Naive B cell (primary cell): Measurements from ENCODE around the gene LIX1L. TPM values are rescaled to one million over a fixed set of nuclear protein-coding genes. Genes with fewer than 3 reads are reported as not detected.

Experiments used
- ATAC-seq, 2 donors: fragments of 150-1000 bp; cut with Tn5 transposase; 2 replicates each; pipeline ENCODE4 v1.10.0; 2021; ENCODE audit warnings: low read depth in 2 of 2, mild to moderate bottlenecking in 2 of 2, moderate library complexity in 2 of 2
- DNase-seq: peaks from one replicate; pipeline ENCODE4 v3.0.0; 2022
- H3K27ac Mint-ChIP-seq, 6 donors: one replicate each; pipeline ENCODE4 v1.8.0; 2020 to 2022; ENCODE audit warnings: mild to moderate bottlenecking in 6 of 6, mixed read lengths in 6 of 6, moderate library complexity in 5 of 6, inconsistent platforms in 2 of 6
- H3K27me3 Mint-ChIP-seq, 3 donors: one replicate each; pipeline ENCODE4 v1.8.0; 2021 to 2022; ENCODE audit warnings: mixed read lengths in 3 of 3, mild to moderate bottlenecking in 1 of 3
- H3K36me3 Mint-ChIP-seq, 2 donors: one replicate each; pipeline ENCODE4 v1.8.0; 2020 to 2022; ENCODE audit warnings: mixed read lengths in 2 of 2, inconsistent platforms in 1 of 2, mild to moderate bottlenecking in 1 of 2
- H3K4me1 Mint-ChIP-seq, 3 donors: one replicate each; pipeline ENCODE4 v1.8.0; 2020 to 2022; ENCODE audit warnings: mixed read lengths in 3 of 3, inconsistent platforms in 1 of 3, mild to moderate bottlenecking in 1 of 3, moderate library complexity in 1 of 3
- H3K4me3 Mint-ChIP-seq, 8 donors: one replicate each; pipeline ENCODE4 v1.8.0; 2020 to 2022; ENCODE audit warnings: mild to moderate bottlenecking in 8 of 8, mixed read lengths in 8 of 8, moderate library complexity in 8 of 8, inconsistent platforms in 2 of 8
- H3K9me3 Mint-ChIP-seq, 7 donors: one replicate each; pipeline ENCODE4 v1.8.0; 2020 to 2022; ENCODE audit warnings: mixed read lengths in 7 of 7, mild to moderate bottlenecking in 5 of 7, inconsistent platforms in 2 of 7, moderate library complexity in 1 of 7
- polyA plus RNA-seq, 6 donors: library from polyadenylated mRNA; unstranded; fragments of 300-500 nt; fragmentation: Illumina TruSeq; gene quantifications; one replicate each; pipeline ENCODE4 v1.2.3, GENCODE V29; 2021; ENCODE audit warnings: low read depth in 6 of 6

The LIX1L gene
- polyA plus RNA-seq, 6 donors from 2014 or later: 10.6 to 14.2 (median 12.7) TPM

DNA sequence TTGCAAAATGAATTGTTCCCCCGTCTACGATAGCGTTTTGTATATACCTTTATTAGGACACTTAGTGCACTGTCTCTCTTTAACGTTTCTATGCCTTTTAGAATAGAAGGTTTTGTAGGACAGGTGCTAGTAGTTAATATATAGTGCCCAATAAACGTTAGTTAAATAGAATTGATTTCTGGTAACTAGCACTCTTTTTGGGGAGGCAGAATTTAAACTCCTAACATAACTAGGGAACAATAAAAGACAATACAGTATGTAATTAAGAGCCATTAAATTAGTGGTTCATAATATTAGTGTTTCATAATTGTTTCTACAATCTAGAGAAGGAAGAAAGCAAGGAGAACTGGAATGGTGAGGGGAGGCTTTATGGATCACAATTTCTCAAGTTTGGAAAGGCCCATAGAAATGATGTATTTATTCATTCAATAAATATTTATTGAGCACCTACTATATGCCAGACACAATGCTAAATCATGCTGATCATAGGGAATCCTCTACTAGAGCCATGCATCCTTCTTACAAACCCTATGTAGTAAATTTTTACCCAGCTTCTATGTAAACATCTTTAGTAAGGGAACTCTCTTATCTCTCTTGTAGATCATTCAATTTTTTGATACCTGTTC, 7.4 kb upstream of the LIX1L start:
- Mint-ChIP-seq H3K9me3 (peaks cover 0 to 3% (median 0%) of the 10 kb centered on the region in 7 donors), H3K4me3 (peak overlapping the region; percentile 92 to 99 (median 98)), H3K27me3 (no peaks in the 10 kb centered on the region), H3K36me3 (peaks cover 0 to 6% of the 10 kb centered on the region in 2 donors), H3K27ac (peak overlapping the region; percentile 87 to 99 (median 94)), H3K4me1 (peaks cover 45 to 61% (median 53%) of the 10 kb centered on the region in 3 donors)
- ATAC-seq (no peak), DNase-seq (no peak)

DNA sequence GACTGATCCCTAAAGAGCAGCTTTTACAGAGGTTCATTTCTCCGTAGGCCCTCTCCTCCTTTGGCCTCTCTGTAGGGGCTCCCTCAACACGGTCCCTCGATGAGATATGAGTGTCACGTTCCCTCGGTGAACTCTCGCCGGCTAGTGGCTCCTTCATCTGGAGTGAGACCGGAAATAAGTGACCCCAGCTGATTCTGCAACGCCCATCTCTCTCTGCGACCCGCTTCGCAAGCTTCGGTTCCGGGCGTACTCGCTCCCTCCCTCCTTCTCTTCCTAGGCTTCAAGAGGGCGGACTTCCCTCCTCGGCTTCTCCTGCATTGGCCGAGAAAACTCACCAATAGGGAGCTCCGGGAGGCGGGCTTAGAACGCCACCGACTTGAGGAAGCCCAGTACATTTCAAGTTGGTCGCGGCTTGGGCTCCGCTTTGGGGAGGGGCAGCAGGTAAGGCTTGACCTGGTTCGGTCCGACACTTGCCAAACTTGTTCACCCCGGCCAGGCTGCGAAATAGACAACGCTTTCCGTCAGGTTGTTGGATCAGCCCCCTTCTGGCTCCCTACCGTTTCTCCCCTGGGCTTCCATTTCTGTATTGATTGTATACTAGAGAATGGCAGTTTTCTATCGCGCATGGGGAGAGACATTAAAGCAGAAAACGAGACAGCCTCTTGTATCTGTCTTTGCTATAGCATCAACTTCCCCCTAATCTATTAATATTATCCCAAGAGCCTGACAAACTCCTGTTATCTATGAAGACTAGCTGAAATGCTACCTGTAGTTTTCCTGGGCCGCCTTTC, 6.7 kb upstream of the LIX1L start, which contains the start of the genes ANKRD34A and POLR3GL:
TSS of gene ANKRD34A (minus strand) at position 248 of the 791 bp plus-strand sequence. CDS start 2,816 bp downstream, outside the sequence.
TSS of gene POLR3GL (plus strand) at position 363 of the 791 bp plus-strand sequence. CDS start 10,176 bp downstream, outside the sequence.
- ATAC-seq (peak; percentile 89 to 91), DNase-seq (peak; percentile 91)
- Mint-ChIP-seq H3K36me3 (peaks cover 0 to 6% of the 10 kb centered on the region in 2 donors), H3K4me3 (peak within 1 kb of the TSS; percentile 92 to 99 (median 98)), H3K9me3 (peaks cover 0 to 3% (median 0%) of the 10 kb centered on the region in 7 donors), H3K27ac (peak within 1 kb of the TSS; percentile 87 to 99 (median 94)), H3K27me3 (no peaks in the 10 kb centered on the region), H3K4me1 (peaks cover 51 to 64% (median 56%) of the 10 kb centered on the region in 3 donors)

DNA sequence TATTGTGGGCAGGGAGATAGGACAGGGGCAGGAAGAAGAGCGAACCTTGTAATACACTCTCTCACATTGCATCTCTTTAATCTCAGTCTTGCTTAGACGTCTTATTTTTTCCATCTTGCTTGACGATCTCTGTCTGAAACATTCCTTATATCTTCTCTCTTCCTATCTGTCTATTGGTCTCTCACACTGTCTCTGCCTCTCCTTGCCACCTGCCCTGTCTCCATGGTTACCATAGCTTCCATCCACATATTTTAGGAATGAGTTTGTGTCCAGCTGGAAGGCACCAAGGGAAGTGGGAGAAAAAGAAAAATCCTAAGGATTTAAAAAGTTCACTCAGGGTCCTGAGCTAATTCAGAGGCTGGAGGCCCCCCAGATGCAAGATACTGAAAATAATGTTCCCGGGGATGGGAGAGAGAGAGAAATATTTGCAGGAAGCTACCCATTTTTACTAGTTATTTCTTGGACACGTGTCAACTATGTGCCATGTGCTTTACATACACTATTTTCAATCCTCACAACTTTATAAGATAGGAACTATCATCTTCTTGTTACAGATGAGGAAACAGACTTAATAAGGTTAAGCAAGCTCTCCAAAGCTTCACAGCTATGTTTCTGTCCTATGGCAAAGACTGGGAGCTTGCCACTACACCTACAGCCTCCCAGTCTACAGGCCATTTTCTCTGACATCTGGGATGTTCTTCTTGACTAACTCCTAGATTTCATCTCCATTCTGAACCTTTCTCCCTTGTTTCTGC, 5.6 kb upstream of the LIX1L start:
- H3K27ac Mint-ChIP-seq: peak overlapping the region; percentile 84 to 97 (median 90)
- no peaks in the 10 kb centered on the region for H3K27me3 Mint-ChIP-seq
- peaks cover 59 to 70% (median 62%) of the 10 kb centered on the region in 3 donors for H3K4me1 Mint-ChIP-seq
- DNase-seq (no peak), ATAC-seq (no peak)
- peaks cover 0 to 3% (median 0%) of the 10 kb centered on the region in 7 donors for H3K9me3 Mint-ChIP-seq
- H3K4me3 Mint-ChIP-seq: peak overlapping the region; percentile 92 to 99 (median 98)
- H3K36me3 Mint-ChIP-seq: peaks cover 0 to 6% of the 10 kb centered on the region in 2 donors

DNA sequence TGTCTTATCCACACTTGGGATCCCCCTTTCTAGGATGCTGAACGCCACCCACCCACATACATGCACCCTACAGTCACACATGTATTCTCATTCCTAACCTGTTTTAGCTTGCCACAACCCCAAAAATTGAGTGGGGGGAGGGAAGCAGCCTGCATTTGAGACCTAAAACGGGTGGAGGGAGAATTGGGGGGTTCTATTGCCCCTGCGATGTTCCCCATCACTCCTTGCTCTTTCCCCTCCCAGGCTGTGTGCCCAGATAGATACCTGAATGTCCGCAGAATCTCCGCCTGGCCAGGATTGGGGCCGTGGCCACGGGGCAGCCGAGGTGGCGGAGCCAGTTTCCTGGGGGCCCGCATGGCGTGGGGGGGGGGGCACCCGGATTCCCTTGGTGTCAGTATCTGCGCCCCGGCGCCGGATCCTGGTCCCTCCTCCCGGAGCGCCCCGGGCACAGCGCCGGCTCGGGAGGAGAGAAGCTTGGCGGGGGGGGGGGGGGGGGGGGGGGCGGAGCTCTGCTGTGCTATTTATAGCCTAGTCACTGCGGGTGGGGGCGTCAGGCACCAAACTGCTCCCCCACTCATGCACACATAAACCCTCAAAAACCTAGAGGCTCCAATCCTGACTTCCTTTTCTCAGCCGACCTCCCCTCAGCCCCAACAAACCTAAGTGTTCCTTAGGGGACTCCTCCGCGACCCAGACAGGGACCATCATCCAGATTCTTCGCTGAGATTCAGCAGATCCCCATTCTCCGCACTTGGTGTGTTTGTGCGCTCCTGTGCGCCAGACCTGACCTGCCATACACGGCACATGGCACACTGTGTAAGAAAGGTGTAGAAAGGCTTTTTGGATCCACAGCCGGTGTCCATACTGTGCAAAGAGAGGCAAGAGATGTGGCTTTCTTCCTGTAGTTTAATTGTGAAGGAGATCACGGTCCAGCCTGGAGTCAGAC, 4.6 kb upstream of the LIX1L start:
- DNase-seq (no peak), ATAC-seq (no peak)
- peak overlapping the region; percentile 92 to 99 (median 98) for H3K4me3 Mint-ChIP-seq
- peaks cover 0 to 1% of the 10 kb centered on the region in 2 donors for H3K36me3 Mint-ChIP-seq
- peaks cover 61 to 74% (median 65%) of the 10 kb centered on the region in 3 donors for H3K4me1 Mint-ChIP-seq
- H3K27me3 Mint-ChIP-seq: no peaks in the 10 kb centered on the region
- peak overlapping the region in 4 of 6 donors; percentile 36 to 89 (median 50) for H3K27ac Mint-ChIP-seq
- no peaks in the 10 kb centered on the region for H3K9me3 Mint-ChIP-seq

DNA sequence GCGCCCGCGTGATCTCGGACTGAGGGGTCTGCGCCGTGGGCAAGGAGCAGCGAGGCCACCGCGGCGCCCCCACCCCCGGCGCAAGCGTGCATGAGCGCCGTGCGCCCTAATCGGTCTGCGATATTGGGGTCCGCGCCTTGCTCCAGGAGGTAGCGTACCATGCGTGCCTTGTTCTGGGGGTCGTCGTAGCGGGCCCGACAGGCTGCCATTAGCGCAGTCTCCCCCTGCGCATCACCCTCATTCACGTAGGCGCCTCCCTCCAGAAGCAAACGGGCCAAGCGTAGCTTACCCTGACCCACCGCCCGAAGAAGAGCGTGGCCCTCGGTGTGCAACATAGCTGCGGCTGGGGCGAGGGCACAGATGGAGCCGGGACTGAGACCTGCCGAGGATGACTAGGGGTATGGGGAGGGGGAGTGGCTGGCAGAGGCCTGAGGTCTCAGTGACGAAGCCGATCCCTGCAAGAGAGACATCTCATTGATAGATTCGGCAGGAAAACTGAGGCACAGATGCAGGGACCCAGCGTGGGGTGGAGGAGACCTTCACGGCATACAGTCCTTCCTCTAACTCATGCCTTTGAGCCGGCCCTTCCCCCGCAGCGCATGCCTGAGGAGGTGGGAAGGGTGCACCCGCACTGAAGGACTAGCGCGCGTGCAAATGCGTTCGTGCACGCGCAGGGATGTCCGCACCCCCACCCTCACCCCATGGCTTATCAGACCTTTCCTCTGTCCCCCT, 3.8 kb upstream of the LIX1L start:
- DNase-seq (no peak), ATAC-seq (no peak)
- Mint-ChIP-seq H3K4me1 (peaks cover 69 to 77% (median 72%) of the 10 kb centered on the region in 3 donors), H3K4me3 (peak overlapping the region; percentile 91 to 98 (median 92)), H3K9me3 (no peaks in the 10 kb centered on the region), H3K27me3 (no peaks in the 10 kb centered on the region), H3K36me3 (no peaks in the 10 kb centered on the region), H3K27ac (peak overlapping the region in 5 of 6 donors; percentile 23 to 89 (median 58))

DNA sequence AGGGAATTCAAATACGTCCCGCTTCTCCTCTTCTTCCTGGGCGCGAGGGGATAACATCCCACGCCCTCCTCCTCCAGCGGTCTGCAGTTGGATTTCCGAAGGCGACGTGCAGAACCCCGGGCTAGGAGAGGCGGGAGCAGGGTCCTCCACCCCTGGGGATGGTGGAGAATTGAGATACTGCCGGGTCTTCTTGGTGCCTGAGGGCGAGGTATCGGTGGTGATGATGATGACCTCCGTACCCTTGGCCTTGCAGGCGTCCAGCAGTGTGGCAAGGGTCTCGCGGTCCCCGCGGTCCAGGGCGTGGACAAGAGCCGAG, 3.2 kb upstream of the LIX1L start:
- Mint-ChIP-seq H3K27me3 (no peaks in the 10 kb centered on the region), H3K27ac (peak overlapping the region in 3 of 6 donors; percentile 83 to 89 (median 89)), H3K36me3 (no peaks in the 10 kb centered on the region), H3K4me1 (peaks cover 73 to 80% (median 74%) of the 10 kb centered on the region in 3 donors), H3K4me3 (peak overlapping the region; percentile 91 to 98 (median 92)), H3K9me3 (no peaks in the 10 kb centered on the region)
- no peak for ATAC-seq
- DNase-seq: no peak

DNA sequence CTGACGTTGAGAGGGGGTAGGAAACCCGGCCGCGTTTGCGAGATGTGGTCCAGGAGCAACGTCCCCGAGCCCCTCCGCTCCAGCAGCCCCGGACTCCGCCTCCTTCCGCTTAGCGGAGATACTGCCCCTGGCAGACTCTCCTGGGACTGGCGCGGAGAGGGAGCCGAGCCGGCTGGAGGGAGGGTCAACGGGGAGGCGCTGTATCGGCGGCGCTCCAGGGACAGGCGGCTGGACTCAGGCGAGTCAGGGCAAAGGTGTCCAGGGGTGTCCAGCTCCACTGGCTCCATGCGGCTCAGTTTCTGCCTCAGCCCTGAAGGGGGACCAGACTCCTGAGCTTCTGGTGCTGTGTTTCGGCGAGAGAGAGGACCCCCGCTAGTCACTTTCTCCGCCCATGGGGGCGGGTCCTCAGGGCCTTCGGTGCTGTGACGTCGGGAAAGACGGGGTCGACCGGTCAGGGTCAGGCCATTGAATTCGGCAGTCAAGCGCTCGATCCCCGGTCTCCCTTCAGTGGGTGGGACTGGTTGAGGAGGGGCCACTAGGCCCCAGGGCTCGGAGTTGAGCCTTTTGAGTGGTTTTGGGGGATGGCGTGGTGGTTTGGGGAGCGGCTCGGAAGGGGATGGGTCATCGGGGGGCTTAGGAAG, 2.8 kb upstream of the LIX1L start:
- H3K36me3 Mint-ChIP-seq: no peaks in the 10 kb centered on the region
- no peaks in the 10 kb centered on the region for H3K27me3 Mint-ChIP-seq
- no peak for DNase-seq
- no peak for ATAC-seq
- peaks cover 76 to 82% (median 78%) of the 10 kb centered on the region in 3 donors for H3K4me1 Mint-ChIP-seq
- no peaks in the 10 kb centered on the region for H3K9me3 Mint-ChIP-seq
- H3K4me3 Mint-ChIP-seq: peak overlapping the region; percentile 91 to 98 (median 92)
- H3K27ac Mint-ChIP-seq: peak overlapping the region in 5 of 6 donors; percentile 64 to 89 (median 87)

DNA sequence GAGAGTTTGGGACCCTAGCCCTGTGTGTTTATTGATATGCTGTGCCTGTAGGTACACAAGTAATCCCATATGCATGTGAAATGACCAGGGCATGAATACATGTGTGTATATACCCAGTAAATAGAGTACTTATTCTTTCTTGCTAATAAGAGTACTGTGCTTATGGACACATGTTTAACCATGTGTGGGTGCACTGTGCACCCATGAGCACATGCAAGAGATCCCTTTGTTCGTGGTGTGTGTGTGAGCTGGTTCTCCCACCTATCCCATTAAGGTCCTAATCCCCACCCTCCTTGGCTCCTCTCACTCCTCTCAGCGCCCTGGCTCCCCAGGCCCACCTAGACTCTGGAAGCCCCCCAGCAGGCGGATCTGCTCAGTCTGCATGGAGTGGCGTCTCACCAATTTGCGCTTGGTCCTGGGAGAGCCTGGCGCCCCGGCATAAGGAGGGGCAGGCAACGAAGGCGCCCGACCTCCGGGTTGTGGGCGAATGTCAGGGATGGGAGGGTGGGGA, 2.2 kb upstream of the LIX1L start:
- H3K4me1 Mint-ChIP-seq: peaks cover 78 to 83% (median 83%) of the 10 kb centered on the region in 3 donors
- H3K27ac Mint-ChIP-seq: peak overlapping the region in 3 of 6 donors; percentile 60 to 89 (median 62)
- DNase-seq: no peak
- H3K4me3 Mint-ChIP-seq: peak overlapping the region; percentile 91 to 98 (median 92)
- no peaks in the 10 kb centered on the region for H3K36me3 Mint-ChIP-seq
- H3K9me3 Mint-ChIP-seq: no peaks in the 10 kb centered on the region
- H3K27me3 Mint-ChIP-seq: no peaks in the 10 kb centered on the region
- no peak for ATAC-seq

DNA sequence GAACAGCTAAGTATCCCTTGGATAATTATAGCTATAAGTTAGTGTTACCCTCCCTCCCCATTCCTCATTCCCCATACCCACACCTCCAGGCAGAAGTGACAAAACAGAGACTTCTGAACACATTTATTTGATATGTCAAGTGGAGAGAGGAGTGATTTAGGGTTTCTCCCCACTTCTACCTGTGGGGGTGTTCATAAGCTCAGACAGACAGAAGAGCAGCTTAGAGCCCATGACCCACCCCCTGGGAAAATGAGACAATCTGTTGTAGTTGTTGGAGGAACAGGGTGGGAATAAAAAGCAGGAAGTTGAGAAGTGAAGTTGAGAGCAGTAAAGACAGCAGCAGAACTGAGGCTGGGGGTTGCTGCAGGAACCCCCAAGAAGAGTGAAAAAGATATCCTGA, 1.5 kb upstream of the LIX1L start:
- ATAC-seq (no peak), DNase-seq (no peak)
- Mint-ChIP-seq H3K4me3 (peak overlapping the region; percentile 77 to 98 (median 92)), H3K4me1 (peaks cover 76 to 87% (median 81%) of the 10 kb centered on the region in 3 donors), H3K27me3 (no peaks in the 10 kb centered on the region), H3K36me3 (no peaks in the 10 kb centered on the region), H3K27ac (peak overlapping the region in 4 of 6 donors; percentile 2 to 62 (median 45)), H3K9me3 (no peaks in the 10 kb centered on the region)

DNA sequence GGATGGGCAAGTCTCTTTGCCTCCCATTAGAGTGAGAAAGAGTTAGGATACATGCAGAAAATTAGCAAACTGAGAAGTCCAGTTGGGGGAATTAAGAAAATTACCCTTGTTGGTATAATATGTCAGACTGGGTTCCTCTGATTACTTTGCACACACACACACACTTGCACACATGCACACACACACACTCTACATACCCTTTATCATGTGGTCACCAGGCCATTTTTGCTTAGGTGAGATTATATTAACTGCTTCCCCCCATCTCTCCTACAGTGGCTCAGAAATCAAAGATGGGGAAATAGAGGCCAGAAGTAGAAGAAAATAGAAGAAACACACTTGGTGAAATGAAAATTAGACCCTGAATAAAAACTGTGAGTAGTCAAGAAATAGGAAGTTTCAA, 917 bp upstream of the LIX1L start:
- peaks cover 70 to 87% (median 77%) of the 10 kb centered on the region in 3 donors for H3K4me1 Mint-ChIP-seq
- H3K4me3 Mint-ChIP-seq: peak overlapping the region in 5 of 8 donors; percentile 38 to 98 (median 92)
- ATAC-seq (no peak), DNase-seq (no peak)
- H3K9me3 Mint-ChIP-seq: no peaks in the 10 kb centered on the region
- no peaks in the 10 kb centered on the region for H3K36me3 Mint-ChIP-seq
- H3K27ac Mint-ChIP-seq: peak overlapping the region in 3 of 6 donors; percentile 30 to 86 (median 81)
- H3K27me3 Mint-ChIP-seq: no peaks in the 10 kb centered on the region

DNA sequence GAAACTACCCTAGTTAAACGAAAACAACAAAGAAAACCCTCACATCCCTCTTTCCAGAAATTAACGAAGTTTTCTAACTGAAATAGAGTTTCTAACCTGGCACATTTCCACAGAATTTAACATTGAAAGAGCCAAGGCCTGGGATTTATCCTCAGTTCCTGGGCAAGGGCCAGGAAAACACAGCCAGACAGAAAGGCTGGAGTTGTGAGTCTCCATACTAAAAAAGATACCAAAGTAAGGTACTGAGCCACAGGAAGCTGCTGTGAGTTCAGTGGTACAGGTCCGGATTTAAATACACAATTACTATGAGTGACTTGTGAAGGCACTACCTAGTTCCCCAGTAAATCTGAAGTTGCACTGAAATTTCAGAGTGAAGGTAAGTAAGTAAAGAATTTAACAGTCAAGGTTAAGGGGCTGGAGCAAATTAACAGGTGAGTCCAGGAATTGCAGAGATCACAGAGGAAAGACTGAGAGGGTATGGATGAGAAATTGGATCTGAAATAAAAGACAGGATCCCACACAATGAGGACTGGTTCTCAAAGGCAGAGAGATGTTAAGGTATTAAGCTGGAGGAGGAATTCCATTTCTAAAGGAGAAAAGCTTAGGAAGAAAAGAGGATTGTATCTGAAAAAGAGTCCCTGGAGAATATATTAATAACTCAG, 905 bp downstream of the LIX1L start:
- H3K4me3 Mint-ChIP-seq: peak overlapping the region; percentile 88 to 96 (median 92)
- peak overlapping the region; percentile 23 to 97 (median 90) for H3K27ac Mint-ChIP-seq
- no peaks in the 10 kb centered on the region for H3K27me3 Mint-ChIP-seq
- H3K9me3 Mint-ChIP-seq: no peaks in the 10 kb centered on the region
- ATAC-seq (no peak), DNase-seq (peak; percentile 11)
- H3K36me3 Mint-ChIP-seq: no peaks in the 10 kb centered on the region
- peaks cover 57 to 74% (median 68%) of the 10 kb centered on the region in 3 donors for H3K4me1 Mint-ChIP-seq
